HG03095 (cell line): ENCODE measurements around the gene VSIG8.
"Not testable (repeated sequence)": the region's sequence is repeated elsewhere in the genome, so short reads cannot be mapped to it uniquely, and the experiment has no call there.

ENCODE experiments used
- ATAC-seq: cut with Tn5 transposase; IDR thresholded peaks from one replicate; pipeline ENCODE4 v1.9.1; 2021; ENCODE audit warnings: moderate library complexity; ENCODE audit not compliant: unreplicated experiment

VSIG8 gene, protein sequence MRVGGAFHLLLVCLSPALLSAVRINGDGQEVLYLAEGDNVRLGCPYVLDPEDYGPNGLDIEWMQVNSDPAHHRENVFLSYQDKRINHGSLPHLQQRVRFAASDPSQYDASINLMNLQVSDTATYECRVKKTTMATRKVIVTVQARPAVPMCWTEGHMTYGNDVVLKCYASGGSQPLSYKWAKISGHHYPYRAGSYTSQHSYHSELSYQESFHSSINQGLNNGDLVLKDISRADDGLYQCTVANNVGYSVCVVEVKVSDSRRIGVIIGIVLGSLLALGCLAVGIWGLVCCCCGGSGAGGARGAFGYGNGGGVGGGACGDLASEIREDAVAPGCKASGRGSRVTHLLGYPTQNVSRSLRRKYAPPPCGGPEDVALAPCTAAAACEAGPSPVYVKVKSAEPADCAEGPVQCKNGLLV

GRCh38 chr1:159862557-159862956 is at the start of gene VSIG8:
Gene VSIG8 (minus strand): TSS chr1:159862657. CDS start chr1:159862521, 136 bp downstream.
- ATAC-seq = no peak

DNA sequence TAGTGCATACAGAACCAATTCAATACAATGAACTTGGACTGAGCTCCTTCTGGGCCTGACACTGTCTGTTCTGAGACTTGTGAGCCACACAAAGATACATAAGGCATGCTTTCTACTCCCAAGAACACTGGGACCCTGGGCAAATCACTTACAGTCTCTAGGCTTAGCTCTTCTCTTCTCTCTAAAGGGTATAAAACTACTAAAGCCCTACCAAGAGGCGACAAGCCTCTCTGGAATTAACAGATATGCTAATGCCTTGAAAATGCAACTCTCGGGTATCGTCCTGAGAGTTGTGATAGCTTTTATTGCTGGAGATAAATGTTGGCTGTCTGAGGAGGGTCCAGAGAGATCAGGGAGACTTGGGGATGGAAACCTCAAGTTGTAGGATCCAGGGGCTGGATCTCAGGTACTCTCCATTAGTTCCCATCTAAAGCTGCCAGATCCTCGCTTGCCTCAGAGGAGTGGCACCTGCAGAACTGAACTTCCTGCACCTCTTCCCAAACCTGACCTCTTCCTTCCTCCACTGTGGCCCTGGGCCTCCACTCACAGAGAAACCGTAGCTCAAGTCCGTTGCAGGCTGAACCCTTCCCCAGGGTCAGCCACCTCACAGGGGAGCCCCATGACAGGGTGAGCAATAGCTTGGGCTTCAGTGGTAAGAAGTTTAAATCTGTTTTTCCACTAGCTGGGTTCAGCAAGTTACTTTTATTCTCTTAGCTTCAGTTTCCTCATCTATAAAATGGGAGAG is 49.0 kb upstream of the VSIG8 start:
- no peak for ATAC-seq

DNA sequence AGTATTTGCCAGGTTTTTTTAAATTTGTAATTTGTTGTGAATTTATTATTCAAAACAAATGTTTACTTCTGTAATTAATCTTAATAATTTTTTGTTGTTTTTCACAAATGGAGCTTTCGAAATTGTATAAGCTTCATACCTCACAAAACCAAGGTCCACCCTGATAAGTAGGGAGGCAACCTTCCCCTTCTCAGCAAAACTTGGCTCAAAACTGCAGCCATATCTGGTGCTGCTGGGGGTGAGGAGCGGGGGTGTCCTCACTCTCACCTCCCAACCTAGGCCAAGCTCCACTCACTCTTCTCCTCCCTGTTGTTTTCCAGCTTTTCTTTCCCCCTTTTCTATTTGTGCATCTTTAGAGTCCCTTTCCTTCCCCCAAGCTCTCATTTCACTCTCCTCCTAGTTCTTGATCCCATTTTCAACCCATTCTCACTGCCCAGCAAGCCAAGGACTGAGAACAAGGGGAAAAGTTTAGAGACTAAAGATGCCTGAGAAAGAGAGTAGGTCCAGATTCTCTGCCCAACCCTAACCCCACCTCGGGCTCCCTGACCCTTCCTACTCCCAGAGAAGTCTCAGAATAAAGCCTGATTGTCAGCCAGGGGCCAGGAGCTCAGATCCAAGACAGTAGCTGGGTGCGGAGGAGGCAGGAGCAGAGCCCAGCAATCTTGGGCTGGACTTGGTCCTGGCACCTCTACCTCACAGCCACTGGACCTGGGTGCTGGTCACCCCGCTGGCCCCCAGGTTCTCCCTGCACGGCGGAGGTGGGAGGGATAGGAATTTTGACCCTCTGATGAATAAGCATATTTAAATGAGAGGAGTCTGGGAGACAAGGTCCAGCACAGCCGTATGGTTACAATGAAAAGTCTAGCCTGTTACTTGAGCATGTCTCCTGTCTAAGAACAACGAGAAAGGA is 45.8 kb upstream of the VSIG8 start:
- ATAC-seq = no peak

DNA sequence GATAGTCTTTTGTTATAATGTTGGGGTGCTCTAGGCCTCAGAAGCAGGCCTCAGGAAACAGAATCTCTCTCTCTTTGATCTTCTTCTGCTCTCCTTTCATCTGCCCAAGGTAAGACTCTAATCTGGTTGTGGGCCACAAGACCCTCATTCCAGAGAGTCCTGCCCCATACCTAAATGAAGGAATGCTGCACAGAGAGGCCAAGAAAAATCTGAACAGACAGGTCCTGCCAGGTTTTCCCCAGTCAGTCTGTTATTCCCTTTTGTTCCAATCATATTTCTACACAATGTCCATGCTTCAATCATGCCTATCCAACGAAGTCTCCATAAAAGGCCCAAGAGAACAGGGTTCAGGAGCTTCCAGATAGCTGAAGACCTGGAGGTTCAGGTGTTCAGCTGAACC is 44.5 kb upstream of the VSIG8 start:
- no peak for ATAC-seq

- not testable (repeated sequence) for ATAC-seq
These were observed 41.6 kb upstream of the VSIG8 start for GRCh38 chr1:159904036-159904435.

GRCh38 chr1:159902541-159902940 is 40.1 kb upstream of the VSIG8 start:
- no peak for ATAC-seq

DNA sequence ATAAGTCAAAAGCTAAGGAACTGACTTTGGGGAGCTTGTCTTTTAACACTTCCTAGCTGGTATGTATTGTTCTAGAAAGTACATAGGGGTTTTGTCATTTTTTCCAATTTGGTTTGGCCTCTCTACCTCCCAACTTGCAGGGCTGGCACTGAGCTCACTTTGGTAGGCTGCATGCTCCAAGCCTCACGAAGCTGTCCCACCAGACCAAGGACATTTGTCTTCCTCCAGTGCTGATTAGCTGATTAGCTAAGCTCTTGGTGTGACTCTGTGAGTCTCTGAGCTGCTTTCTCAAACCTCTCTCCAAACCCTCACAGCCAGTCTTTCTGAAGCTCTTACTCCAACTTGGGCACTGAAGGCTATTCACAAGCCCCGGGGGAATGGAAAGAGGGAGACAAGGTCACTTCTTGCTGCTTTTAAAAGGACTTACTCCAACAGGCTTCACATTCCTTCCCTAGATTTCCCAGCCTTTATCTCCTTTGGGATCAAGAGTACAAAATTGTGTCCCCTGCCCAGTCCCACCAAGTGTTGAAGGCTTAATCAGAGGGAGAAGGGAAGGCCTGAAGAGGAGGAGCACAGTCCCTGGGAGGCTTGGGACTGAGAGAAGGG is 38.4 kb upstream of the VSIG8 start:
- no peak for ATAC-seq

DNA sequence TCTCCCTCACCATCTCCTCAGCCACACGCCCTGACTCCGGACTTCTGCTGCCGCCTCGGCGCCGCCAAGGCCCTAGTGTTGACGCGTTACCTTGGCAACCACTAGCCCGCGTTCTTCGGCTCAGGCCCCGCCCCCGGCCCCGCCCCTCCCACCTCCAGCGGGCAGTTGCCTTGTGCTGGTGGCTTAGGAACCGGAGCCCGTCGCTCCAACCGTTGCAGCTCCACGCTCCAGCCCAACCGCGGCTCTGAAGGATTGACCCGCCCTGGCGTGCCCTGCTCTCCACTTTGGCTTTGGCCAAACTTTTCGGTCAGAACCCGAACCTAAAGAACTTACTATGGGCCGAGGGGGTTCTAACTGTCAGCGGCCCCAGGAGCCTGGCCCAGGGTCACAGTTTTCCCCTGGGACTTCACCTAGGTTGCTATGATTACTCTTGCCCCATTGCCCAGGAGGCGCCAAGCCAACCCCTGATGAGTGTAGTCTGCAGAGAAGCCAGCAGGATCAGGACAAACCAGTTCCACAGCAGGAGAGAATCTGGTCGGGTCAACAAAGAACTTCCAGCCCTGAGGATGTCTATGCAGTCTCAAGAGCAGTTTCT is 37.7 kb upstream of the VSIG8 start, which contains the start of gene CFAP45:
Gene CFAP45 (minus strand): TSS at position 80 of the 595 bp plus-strand sequence. CDS start 67 bp downstream, at position 13.
- no peak for ATAC-seq

GRCh38 chr1:159899634-159900033 is 37.2 kb upstream of the VSIG8 start:
- not testable (repeated sequence) for ATAC-seq

GRCh38 chr1:159898527-159898926 is 36.1 kb upstream of the VSIG8 start:
- ATAC-seq = no peak

DNA sequence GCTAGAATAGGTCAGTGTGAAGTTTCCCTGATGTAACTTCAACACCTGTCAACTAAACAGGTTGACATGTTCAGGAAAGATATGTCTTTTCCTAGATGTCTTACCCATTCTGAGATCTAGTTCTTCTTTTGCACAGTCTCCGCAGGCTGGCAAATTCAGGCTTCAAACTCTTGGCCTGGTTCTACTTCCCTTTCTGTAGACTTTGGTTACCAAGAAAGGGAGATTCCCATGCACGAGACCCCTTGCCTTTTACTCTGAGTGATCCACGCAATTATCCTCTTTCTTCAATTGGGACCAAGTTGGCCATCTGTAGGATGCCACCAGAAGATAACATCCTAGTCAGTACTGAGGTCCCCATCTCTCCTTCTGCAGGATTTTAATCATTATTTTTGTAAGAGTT is 35.5 kb upstream of the VSIG8 start:
- ATAC-seq = no peak

- ATAC-seq = no peak
These were observed 34.1 kb upstream of the VSIG8 start for GRCh38 chr1:159896546-159896930.

DNA sequence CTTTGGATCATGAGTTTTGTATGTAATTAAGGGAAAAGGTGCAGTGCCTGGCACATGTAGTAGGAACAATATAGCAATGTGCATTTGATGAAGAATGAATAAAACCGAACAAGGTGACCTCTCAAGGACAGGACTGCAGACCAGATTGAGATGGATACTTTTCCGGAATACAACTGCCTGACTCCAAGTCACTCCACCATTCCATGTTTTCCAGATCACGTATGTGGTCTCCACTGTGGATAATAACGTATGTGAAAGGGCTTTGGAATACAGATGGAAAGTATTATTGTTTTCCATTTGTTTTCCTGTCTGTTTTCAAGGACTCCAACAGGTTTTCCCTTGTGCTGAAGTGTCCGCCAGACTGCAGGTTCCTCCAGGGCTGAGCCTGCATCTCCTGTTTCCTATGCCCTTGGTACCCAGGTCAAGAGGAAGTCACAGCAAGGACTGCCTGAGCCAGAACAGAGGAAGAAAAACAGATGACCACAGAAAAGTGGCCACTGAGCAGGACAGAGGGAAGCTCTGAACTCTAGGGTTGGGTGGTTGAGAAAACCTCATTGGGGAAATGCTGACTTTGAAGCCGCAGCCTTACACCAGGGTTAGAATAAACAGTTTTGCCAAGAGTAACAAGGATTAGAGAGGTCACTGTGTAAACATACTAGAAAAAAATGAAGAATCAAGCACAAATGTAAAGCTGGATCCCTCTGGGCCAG is 33.5 kb upstream of the VSIG8 start:
- ATAC-seq = no peak

GRCh38 chr1:159895286-159895685 is 32.8 kb upstream of the VSIG8 start:
- ATAC-seq = no peak

- no peak for ATAC-seq
These were observed 30.5 kb upstream of the VSIG8 start for GRCh38 chr1:159892944-159893343.

GRCh38 chr1:159891275-159892157 is 29.1 kb upstream of the VSIG8 start:
- peak; percentile 37 for ATAC-seq

DNA sequence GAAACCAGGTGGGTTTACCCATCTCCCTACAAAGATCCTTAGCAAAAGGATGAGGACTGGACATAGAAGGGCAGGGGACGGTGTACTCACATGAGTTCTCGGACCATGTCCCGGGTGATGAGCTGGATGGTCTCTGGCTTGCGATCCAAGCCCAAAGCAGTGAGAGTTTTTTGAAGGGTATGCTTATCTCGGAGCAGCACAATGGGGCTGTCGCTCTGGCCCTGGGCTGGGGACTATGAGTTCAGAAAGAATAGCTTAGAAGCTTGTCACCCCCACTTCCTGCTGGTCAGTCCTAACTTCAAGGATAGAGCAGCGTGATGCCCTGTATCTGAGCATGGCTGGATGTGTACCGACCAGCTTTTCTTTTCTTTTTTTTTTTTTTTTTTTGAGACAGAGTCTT is 27.9 kb upstream of the VSIG8 start:
- no peak for ATAC-seq

DNA sequence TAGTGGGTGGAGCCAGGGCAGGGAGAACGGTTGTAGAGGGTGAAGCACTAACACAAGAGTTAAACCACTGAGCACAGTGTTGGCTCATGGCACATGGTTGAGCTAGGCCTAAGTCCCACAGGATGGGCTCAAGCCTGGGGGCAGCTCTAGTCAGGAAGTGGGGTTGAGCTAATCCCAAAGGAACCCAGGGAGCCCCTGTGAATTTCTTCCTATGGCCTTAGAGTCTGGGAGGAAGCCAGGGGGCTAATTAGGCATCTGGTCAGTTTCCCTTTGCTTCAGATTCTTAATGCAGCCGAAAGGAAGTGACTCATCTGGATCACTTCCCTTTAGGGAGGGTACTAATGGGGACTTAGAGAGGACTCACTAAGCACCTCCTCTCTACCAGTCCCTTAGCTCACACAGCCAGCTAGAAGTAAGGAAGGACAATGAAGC is 27.4 kb upstream of the VSIG8 start:
- ATAC-seq = peak; percentile 92

GRCh38 chr1:159889202-159889601 is 26.7 kb upstream of the VSIG8 start:
- ATAC-seq = no peak
